ENCODE results near the gene RHOH. TPM values are rescaled to one million over a fixed set of nuclear protein-coding genes. Genes with fewer than 3 reads are reported as not detected.

The RHOH gene
- total RNA-seq, 2 donors from 2014 or later, result 1.6 to 2.6 TPM

GRCh38 chr4:40227284-40227683 is 30.5 kb downstream of the RHOH start:
- H3K36me3 ChIP-seq, result no peaks in the 10 kb centered on the region
- no peaks in the 10 kb centered on the region for H3K4me1 ChIP-seq
- no peak for TF ChIP-seq CTCF (IDR thresholded peaks at IDR 0.05)
- H3K9me3 ChIP-seq, result no peaks in the 10 kb centered on the region
- DNase-seq, result no peak
- no peak overlapping the region for H3K27ac ChIP-seq
- intact Hi-C loops (cut with DNase I), result no loop called here
- H3K9ac ChIP-seq (ENCODE audit: low read depth in 2 of 2, low read length in 2 of 2), result no peak overlapping the region
- H3K27me3 ChIP-seq, result no peaks in the 10 kb centered on the region
- no peak overlapping the region for H3K4me3 ChIP-seq

- intact Hi-C loops (cut with DNase I), result no loop called here
- H3K9ac ChIP-seq (ENCODE audit: low read depth in 2 of 2, low read length in 2 of 2), result no peak overlapping the region
- H3K4me1 ChIP-seq, result no peaks in the 10 kb centered on the region
- no peaks in the 10 kb centered on the region for H3K27me3 ChIP-seq
- no peaks in the 10 kb centered on the region for H3K9me3 ChIP-seq
- no peak overlapping the region for H3K27ac ChIP-seq
- no peaks in the 10 kb centered on the region for H3K36me3 ChIP-seq
- peak; percentile 37 for TF ChIP-seq CTCF (IDR thresholded peaks at IDR 0.05)
- H3K4me3 ChIP-seq, result no peak overlapping the region
- no peak for DNase-seq
These were observed 31.9 kb downstream of the RHOH start for GRCh38 chr4:40228497-40229365.

- intact Hi-C loops (cut with DNase I), result no loop called here
These were observed 34.6 kb downstream of the RHOH start for GRCh38 chr4:40231316-40231863.

GRCh38 chr4:40232610-40233009 is 35.8 kb downstream of the RHOH start:
- H3K4me3 ChIP-seq, result no peak overlapping the region
- DNase-seq, result no peak
- H3K27ac ChIP-seq, result no peak overlapping the region
- intact Hi-C loops (cut with DNase I), result no loop called here
- no peaks in the 10 kb centered on the region for H3K4me1 ChIP-seq
- H3K9ac ChIP-seq (ENCODE audit: low read depth in 2 of 2, low read length in 2 of 2), result no peak overlapping the region
- no peaks in the 10 kb centered on the region for H3K27me3 ChIP-seq
- H3K9me3 ChIP-seq, result no peaks in the 10 kb centered on the region
- TF ChIP-seq CTCF (IDR thresholded peaks at IDR 0.05), result no peak
- H3K36me3 ChIP-seq, result no peaks in the 10 kb centered on the region

More at GRCh38 chr4:40231316-40231863, 34.6 kb downstream of the RHOH start:
- DNase-seq, result no peak
- Histone ChIP-seq H3K9ac (ENCODE audit: low read depth in 2 of 2, low read length in 2 of 2) (no peak overlapping the region), H3K4me1 (no peaks in the 10 kb centered on the region), H3K4me3 (no peak overlapping the region), H3K27ac (no peak overlapping the region), H3K27me3 (no peaks in the 10 kb centered on the region), H3K9me3 (no peaks in the 10 kb centered on the region), H3K36me3 (no peaks in the 10 kb centered on the region)
- TF ChIP-seq CTCF (IDR thresholded peaks at IDR 0.05), result no peak

- intact Hi-C loops (cut with DNase I), result no loop called here
- H3K9ac ChIP-seq (ENCODE audit: low read depth in 2 of 2, low read length in 2 of 2), result no peak overlapping the region
- no peaks in the 10 kb centered on the region for H3K4me1 ChIP-seq
- no peak overlapping the region for H3K4me3 ChIP-seq
- H3K27me3 ChIP-seq, result no peaks in the 10 kb centered on the region
- no peak for TF ChIP-seq CTCF (IDR thresholded peaks at IDR 0.05)
- no peak for DNase-seq
- no peak overlapping the region for H3K27ac ChIP-seq
- no peaks in the 10 kb centered on the region for H3K9me3 ChIP-seq
- no peaks in the 10 kb centered on the region for H3K36me3 ChIP-seq
These were observed 36.4 kb downstream of the RHOH start for GRCh38 chr4:40233227-40233626.

Measured in colonic mucosa (tissue), 4 donors.